Sigmoid colon (tissue), 4 donors: Measurements from ENCODE around the gene CDC5L.

Experiments used
- CTCF ChIP-seq, 4 experiments: fragments of 450-650 bp in 3 of 4; fragments of 200-600 bp in 1 of 4; IDR thresholded peaks; one replicate each; pipeline ENCODE4 v1.5.1; 2016 to 2019; ENCODE audit warnings: antibody characterized with exemption in 4 of 4, mild to moderate bottlenecking in 3 of 4, moderate library complexity in 2 of 4
- EP300 ChIP-seq, 4 donors: sonication (generic); formaldehyde crosslinking; IDR thresholded peaks; one replicate each; pipeline ENCODE4 v1.6.1; 2017; ENCODE audit warnings: antibody characterized with exemption in 4 of 4
- POLR2A ChIP-seq, 2 donors: fragments of 450-650 bp; IDR thresholded peaks; one replicate each; pipeline ENCODE4 v1.6.1; 2016; ENCODE audit warnings: antibody characterized with exemption in 2 of 2, mild to moderate bottlenecking in 2 of 2, moderate library complexity in 2 of 2
- POLR2AphosphoS5 ChIP-seq, 4 donors: sonication (generic); formaldehyde crosslinking; IDR thresholded peaks; one replicate each; pipeline ENCODE4 v1.6.1; 2017; ENCODE audit warnings: antibody characterized with exemption in 4 of 4

GRCh38 chr6:44387346-44388134 lies at the start of gene CDC5L:
- TF ChIP-seq CTCF (IDR thresholded peaks at IDR 0.05) (no peak), EP300 (IDR thresholded peaks at IDR 0.05) (peak in 1 of 4 donors; percentile 12), POLR2AphosphoS5 (IDR thresholded peaks at IDR 0.05) (peak; percentile 87 to 95 (median 92)), POLR2A (IDR thresholded peaks at IDR 0.05) (peak; percentile 68 to 88)
